Testis (tissue), 3 donors: Measurements from ENCODE around the gene VEGFB. TPM values are rescaled to one million over a fixed set of nuclear protein-coding genes. Genes with fewer than 3 reads are reported as not detected.
A peak's percentile ranks its signal among the peaks of the same experiment; 100 is the strongest.

Source experiments
- DNase-seq: peaks from one replicate; pipeline ENCODE4 v3.0.0-alpha.2; 2019
- H3K27ac ChIP-seq, 2 donors: fragments of 200-600 bp; sonication (generic); one replicate each; pipeline ENCODE4 v1.5.1; 2019
- H3K27me3 ChIP-seq: fragments of 200-600 bp; sonication (generic); one replicate; pipeline ENCODE4 v1.5.1; 2019
- H3K36me3 ChIP-seq: fragments of 200-600 bp; sonication (generic); one replicate; pipeline ENCODE4 v1.5.1; 2017; ENCODE audit warnings: low read depth; ENCODE audit errors: missing control alignments
- H3K4me1 ChIP-seq: fragments of 200-600 bp; sonication (generic); one replicate; pipeline ENCODE4 v1.5.1; 2019
- H3K4me3 ChIP-seq, 2 donors: fragments of 200-600 bp; sonication (generic); one replicate each; pipeline ENCODE4 v1.5.1; 2017 to 2019
- H3K9me3 ChIP-seq: fragments of 200-600 bp; sonication (generic); one replicate; pipeline ENCODE4 v1.5.1; 2017
- POLR2A ChIP-seq: fragments of 450-650 bp; IDR thresholded peaks from one replicate; pipeline ENCODE4 v1.6.1; 2017; ENCODE audit warnings: antibody characterized with exemption, mild to moderate bottlenecking, moderate library complexity
- WGBS, 2 donors: methylation state at CpG; one replicate each; pipeline ENCODE4 v1.1.5; 2018; 5-methylcytosine and 5-hydroxymethylcytosine counted together
- intact Hi-C: fragments of 100-400 bp; cut with DNase I; formaldehyde crosslinking; loops from one replicate; pipeline ENCODE4 v1.15.1; 2023; ENCODE audit warnings: low total_unique reads
- polyA plus RNA-seq: library from polyadenylated mRNA; stranded (reverse); fragments of 350-450 nt; fragmentation: Illumina TruSeq; extraction: RNeasy Lipid Tissue Mini Kit (QIAGEN cat#74804); gene quantifications from one replicate; pipeline ENCODE4 v1.2.3, GENCODE V29; 2014; ENCODE audit warnings: low read depth, low replicate concordance; ENCODE audit not compliant: insufficient read depth
- total RNA-seq, 2 donors: library from RNA; depleted of rRNA; stranded (reverse); fragments of >200 nt; gene quantifications; one replicate each; pipeline ENCODE4 v1.2.3, GENCODE V29; 2016
- TF ChIP-seq, protein P1 (sequence below), 3 experiments: fragments of 450-650 bp in 2 of 3; fragments of 200-600 bp in 1 of 3; sonication (generic) in 1 of 3; IDR thresholded peaks; one replicate each; pipeline ENCODE4 v1.5.1; 2016 to 2019; ENCODE audit warnings: antibody characterized with exemption in 3 of 3, mild to moderate bottlenecking in 2 of 3, moderate library complexity in 1 of 3

VEGFB gene
- total and polyA plus RNA-seq, 3 donors from 2014 or later = 19.1 to 57.3 (median 47.8) TPM

DNA sequence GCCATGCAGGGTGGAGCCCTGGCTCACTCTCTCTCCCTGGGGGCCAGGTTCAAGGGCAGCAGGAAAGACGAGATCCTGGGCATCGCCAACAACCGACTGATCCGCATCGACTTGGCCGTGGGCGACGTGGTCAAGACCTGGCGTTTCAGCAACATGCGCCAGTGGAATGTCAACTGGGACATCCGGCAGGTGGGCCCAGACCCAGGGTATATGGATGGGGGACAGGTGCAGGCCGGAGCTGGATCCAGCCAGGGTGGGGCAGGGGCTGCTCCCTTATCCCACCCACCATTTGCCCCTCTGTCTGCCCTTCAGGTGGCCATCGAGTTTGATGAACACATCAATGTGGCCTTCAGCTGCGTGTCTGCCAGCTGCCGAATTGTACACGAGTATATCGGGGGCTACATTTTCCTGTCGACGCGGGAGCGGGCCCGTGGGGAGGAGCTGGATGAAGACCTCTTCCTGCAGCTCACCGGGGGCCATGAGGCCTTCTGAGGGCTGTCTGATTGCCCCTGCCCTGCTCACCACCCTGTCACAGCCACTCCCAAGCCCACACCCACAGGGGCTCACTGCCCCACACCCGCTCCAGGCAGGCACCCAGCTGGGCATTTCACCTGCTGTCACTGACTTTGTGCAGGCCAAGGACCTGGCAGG lies 11.3 kb upstream of the VEGFB start:
- Histone ChIP-seq H3K36me3 (no peaks in the 10 kb centered on the region), H3K27me3 (no peaks in the 10 kb centered on the region), H3K27ac (no peak overlapping the region), H3K9me3 (no peaks in the 10 kb centered on the region), H3K4me1 (peaks cover 32% of the 10 kb centered on the region), H3K4me3 (no peak overlapping the region)
- WGBS, 2 donors = 78 to 80% methylated on average over 13 to 24 of the region's 24 CpGs
- no peak for DNase-seq
- no peak for TF ChIP-seq POLR2A
- intact Hi-C loops = no loop called here

- TF ChIP-seq, protein P1, sequence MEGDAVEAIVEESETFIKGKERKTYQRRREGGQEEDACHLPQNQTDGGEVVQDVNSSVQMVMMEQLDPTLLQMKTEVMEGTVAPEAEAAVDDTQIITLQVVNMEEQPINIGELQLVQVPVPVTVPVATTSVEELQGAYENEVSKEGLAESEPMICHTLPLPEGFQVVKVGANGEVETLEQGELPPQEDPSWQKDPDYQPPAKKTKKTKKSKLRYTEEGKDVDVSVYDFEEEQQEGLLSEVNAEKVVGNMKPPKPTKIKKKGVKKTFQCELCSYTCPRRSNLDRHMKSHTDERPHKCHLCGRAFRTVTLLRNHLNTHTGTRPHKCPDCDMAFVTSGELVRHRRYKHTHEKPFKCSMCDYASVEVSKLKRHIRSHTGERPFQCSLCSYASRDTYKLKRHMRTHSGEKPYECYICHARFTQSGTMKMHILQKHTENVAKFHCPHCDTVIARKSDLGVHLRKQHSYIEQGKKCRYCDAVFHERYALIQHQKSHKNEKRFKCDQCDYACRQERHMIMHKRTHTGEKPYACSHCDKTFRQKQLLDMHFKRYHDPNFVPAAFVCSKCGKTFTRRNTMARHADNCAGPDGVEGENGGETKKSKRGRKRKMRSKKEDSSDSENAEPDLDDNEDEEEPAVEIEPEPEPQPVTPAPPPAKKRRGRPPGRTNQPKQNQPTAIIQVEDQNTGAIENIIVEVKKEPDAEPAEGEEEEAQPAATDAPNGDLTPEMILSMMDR (IDR thresholded peaks at IDR 0.05) = no peak
- TF ChIP-seq POLR2A = no peak
- no peaks in the 10 kb centered on the region for H3K27me3 ChIP-seq
- no peak overlapping the region for H3K4me3 ChIP-seq
- H3K9me3 ChIP-seq = no peaks in the 10 kb centered on the region
- WGBS, 2 donors = 80 to 91% methylated on average over 8 to 17 of the region's 17 CpGs
- no peak for DNase-seq
- no peaks in the 10 kb centered on the region for H3K36me3 ChIP-seq
- no peak overlapping the region for H3K27ac ChIP-seq
- H3K4me1 ChIP-seq = peaks cover 32% of the 10 kb centered on the region
- intact Hi-C loops = no loop called here
Observed at GRCh38 chr11:64224151-64224890, 10.1 kb upstream of the VEGFB start.

DNA sequence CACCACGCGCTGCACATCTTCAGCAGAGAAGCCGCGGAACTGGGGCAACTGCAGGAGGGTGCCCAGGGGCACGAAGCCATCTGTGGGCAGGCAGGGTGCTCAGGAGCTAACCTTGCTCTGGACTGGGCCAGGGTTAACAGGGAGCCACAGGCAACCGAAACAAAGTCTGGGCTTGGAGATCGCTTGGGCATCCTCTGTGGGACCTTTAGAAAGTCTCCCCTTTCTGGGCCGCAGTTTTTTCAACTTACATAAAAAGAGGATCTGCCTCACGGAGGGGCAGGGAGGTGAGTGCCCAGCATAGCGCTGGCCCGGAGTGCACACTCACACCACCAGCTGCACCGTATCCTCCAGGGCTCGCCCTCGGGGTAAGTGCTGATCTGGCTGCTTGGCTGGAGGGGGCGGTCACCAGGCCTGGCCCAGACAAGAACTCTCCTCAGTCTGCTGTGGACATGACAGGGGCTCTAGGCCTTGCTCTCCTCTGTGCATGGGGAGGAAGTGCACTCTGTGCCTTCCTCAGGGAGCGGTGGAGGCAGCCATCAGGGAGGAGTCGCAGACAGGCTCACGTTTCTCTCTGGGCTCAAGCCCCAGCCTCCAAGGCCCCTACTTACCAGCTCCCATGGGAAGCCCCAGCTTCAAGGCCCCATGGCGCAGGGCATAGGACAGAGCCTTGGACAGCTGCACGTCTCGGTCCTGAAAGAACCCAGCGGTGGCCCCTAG lies 9.3 kb upstream of the VEGFB start:
- no peaks in the 10 kb centered on the region for H3K27me3 ChIP-seq
- 50 to 58% methylated on average over 4 to 22 of the region's 22 CpGs for WGBS, 2 donors
- no peaks in the 10 kb centered on the region for H3K9me3 ChIP-seq
- no peak for DNase-seq
- peak overlapping the region; percentile 72 to 84 for H3K27ac ChIP-seq
- peaks cover 38% of the 10 kb centered on the region for H3K4me1 ChIP-seq
- H3K36me3 ChIP-seq = no peaks in the 10 kb centered on the region
- TF ChIP-seq POLR2A = no peak
- TF ChIP-seq, protein P1 (IDR thresholded peaks at IDR 0.05) = no peak
- intact Hi-C loops = no loop called here
- peak overlapping the region; percentile 74 to 75 for H3K4me3 ChIP-seq

GRCh38 chr11:64225608-64226506 lies 8.5 kb upstream of the VEGFB start, which contains the start of the genes NUDT22 and TRPT1:
TSS of gene NUDT22 (plus strand) at chr11:64226274. CDS start at chr11:64226653, 379 bp downstream.
TSS of gene TRPT1 (minus strand) at chr11:64226186. CDS start at chr11:64225860, 326 bp downstream.
- Histone ChIP-seq H3K9me3 (no peaks in the 10 kb centered on the region), H3K27ac (peak within 1 kb of the TSS; percentile 72 to 84), H3K4me3 (peak within 1 kb of the TSS; percentile 74 to 75), H3K27me3 (no peaks in the 10 kb centered on the region), H3K4me1 (peaks cover 39% of the 10 kb centered on the region), H3K36me3 (no peaks in the 10 kb centered on the region)
- intact Hi-C loops = no loop called here
- WGBS, 2 donors = 0 to 1% methylated on average over 25 to 53 of the region's 54 CpGs
- DNase-seq = peak; percentile 92
- TF ChIP-seq, protein P1 (IDR thresholded peaks at IDR 0.05) = peak in 1 of 3 experiments; percentile 1
- no peak for TF ChIP-seq POLR2A
